ENCODE results near the gene GET4.

GRCh38 chr7:845731-846130 is 30.6 kb upstream of the GET4 start:
- TF ChIP-seq POLR2A (IDR thresholded peaks at IDR 0.05) (no peak), CTCF (IDR thresholded peaks at IDR 0.05) (no peak)

All from lower leg skin (tissue), 3 donors.